Measurements from ENCODE around the gene LRSAM1.

Gene LRSAM1

DNA sequence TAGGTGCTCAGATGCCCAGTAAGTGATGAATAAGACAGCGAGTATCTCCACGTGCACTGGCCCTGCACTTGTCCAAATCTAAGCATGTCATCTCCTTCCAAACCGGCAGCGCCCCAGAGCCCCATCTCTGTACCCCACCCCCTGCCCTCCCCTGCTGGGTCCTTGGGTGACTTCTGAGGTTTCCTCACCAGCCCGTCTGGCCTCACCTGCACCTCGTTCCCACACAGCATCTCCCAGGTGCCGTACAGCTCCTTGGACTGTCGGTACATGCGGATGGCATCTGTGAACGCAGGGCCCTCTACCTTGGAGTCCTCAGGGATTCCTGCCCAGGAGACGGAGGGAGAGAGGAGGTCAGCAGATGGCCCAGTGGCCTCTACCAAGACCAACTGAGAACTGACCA, 66.3 kb downstream of the LRSAM1 start:
- TF ChIP-seq POLR2AphosphoS5 (IDR thresholded peaks at IDR 0.05; ENCODE audit: low read depth, low read length) (no peak), TAF1 (IDR thresholded peaks at IDR 0.05; ENCODE audit: borderline replicate concordance, insufficient read depth, low read length) (no peak), SIN3A (IDR thresholded peaks at IDR 0.05; ENCODE audit: borderline replicate concordance, insufficient read depth, low read length) (no peak), FOXP2 (optimal IDR thresholded peaks at IDR 0.05; ENCODE audit: borderline replicate concordance, extremely low read depth, extremely low read length, insufficient read depth) (no peak)
- TF ChIP-seq, protein P1, sequence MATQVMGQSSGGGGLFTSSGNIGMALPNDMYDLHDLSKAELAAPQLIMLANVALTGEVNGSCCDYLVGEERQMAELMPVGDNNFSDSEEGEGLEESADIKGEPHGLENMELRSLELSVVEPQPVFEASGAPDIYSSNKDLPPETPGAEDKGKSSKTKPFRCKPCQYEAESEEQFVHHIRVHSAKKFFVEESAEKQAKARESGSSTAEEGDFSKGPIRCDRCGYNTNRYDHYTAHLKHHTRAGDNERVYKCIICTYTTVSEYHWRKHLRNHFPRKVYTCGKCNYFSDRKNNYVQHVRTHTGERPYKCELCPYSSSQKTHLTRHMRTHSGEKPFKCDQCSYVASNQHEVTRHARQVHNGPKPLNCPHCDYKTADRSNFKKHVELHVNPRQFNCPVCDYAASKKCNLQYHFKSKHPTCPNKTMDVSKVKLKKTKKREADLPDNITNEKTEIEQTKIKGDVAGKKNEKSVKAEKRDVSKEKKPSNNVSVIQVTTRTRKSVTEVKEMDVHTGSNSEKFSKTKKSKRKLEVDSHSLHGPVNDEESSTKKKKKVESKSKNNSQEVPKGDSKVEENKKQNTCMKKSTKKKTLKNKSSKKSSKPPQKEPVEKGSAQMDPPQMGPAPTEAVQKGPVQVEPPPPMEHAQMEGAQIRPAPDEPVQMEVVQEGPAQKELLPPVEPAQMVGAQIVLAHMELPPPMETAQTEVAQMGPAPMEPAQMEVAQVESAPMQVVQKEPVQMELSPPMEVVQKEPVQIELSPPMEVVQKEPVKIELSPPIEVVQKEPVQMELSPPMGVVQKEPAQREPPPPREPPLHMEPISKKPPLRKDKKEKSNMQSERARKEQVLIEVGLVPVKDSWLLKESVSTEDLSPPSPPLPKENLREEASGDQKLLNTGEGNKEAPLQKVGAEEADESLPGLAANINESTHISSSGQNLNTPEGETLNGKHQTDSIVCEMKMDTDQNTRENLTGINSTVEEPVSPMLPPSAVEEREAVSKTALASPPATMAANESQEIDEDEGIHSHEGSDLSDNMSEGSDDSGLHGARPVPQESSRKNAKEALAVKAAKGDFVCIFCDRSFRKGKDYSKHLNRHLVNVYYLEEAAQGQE (IDR thresholded peaks at IDR 0.05; ENCODE audit: insufficient read depth in 1 of 2, low read depth in 2 of 2, low read length in 2 of 2): no peak

DNA sequence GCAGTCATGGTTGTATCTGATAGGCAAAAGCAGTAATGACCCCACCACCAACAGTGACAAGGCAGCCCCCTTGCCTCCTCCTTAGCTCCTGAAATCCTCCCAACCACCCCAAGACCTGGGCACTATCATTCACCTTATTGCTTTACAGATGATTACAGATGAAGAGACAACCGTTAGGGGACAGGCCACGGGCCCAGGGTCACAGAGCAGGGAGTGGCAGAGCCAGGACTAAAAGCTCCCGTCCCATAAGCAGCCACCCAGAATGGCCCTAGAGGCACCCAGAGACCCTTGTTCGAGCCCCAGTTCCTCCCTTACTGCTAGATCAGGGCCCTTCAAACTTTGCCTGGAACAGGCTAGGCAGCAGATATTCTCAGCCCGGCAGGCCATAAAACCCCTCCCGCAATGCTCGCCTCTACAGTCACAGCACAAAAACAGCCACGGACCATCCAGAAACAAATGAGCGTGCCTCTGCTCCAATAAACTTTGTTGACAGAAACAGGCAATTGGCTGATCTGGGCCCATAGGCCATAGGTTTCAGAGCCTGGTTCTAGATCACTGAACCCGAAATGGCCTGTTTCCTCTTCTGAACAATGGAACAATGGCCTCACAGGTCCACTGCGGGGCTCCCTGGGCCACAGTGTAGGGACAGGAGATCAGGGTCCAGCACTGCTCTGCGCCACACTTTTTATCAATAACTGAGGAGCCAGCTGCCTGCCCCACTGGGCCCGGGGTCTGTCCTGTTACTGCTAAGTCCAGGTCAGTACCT, 67.0 kb downstream of the LRSAM1 start:
- TF ChIP-seq SIN3A (IDR thresholded peaks at IDR 0.05; ENCODE audit: borderline replicate concordance, insufficient read depth, low read length) (no peak), POLR2AphosphoS5 (IDR thresholded peaks at IDR 0.05; ENCODE audit: low read depth, low read length) (no peak), TAF1 (IDR thresholded peaks at IDR 0.05; ENCODE audit: borderline replicate concordance, insufficient read depth, low read length) (no peak), FOXP2 (optimal IDR thresholded peaks at IDR 0.05; ENCODE audit: borderline replicate concordance, extremely low read depth, extremely low read length, insufficient read depth) (no peak)
- TF ChIP-seq, protein P1 (IDR thresholded peaks at IDR 0.05; ENCODE audit: insufficient read depth in 1 of 2, low read depth in 2 of 2, low read length in 2 of 2): no peak

DNA sequence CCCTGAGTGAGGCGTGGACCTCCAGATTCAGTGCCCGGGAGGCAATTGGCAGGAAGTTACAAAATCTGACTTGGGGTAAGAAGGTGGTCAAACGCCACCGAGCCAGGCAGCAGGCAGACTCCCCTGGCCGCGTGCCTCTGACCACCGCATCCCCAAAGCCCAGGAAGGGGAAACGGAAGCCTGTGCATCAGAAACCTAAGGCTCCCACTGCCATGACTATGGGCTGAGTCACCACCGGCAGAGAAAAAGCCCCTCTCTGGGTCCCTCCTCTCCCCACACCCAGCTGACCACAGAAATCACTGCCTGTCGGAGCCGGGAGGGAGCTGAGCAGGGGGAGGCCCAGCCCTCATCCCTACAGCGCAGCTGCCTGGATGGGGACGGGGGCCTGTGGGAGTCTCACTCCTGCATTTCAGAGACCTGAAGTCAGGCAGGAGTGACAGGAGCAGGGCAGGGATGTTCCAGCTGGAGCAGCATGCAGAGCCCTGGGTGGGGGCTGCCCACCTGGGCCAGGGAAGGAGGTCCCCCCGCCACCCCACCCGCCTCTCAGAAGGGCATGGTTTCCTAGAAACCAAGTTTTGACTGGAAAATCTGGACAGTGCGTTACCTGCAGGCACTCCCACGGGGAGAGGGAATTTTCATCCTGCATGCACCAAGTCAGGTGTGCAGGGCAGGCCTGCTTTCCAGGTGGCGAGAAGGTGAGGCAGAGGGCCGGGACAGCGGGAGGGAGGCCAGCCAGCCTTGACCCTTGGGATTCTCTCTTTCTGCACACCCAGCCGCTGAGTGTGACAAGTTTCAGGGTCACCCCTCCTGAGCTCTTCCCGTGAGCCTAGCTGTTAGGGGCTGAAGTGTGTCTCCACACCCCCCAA, 68.2 kb downstream of the LRSAM1 start:
- TF ChIP-seq, protein P1 (IDR thresholded peaks at IDR 0.05; ENCODE audit: insufficient read depth in 1 of 2, low read depth in 2 of 2, low read length in 2 of 2): no peak

GRCh38 chr9:127520941-127521918, 69.9 kb downstream of the LRSAM1 start:
- TF ChIP-seq POLR2AphosphoS5 (IDR thresholded peaks at IDR 0.05; ENCODE audit: low read depth, low read length) (no peak), FOXP2 (optimal IDR thresholded peaks at IDR 0.05; ENCODE audit: borderline replicate concordance, extremely low read depth, extremely low read length, insufficient read depth) (no peak), SIN3A (IDR thresholded peaks at IDR 0.05; ENCODE audit: borderline replicate concordance, insufficient read depth, low read length) (no peak), TAF1 (IDR thresholded peaks at IDR 0.05; ENCODE audit: borderline replicate concordance, insufficient read depth, low read length) (no peak)
- TF ChIP-seq, protein P1 (IDR thresholded peaks at IDR 0.05; ENCODE audit: insufficient read depth in 1 of 2, low read depth in 2 of 2, low read length in 2 of 2): no peak
